HG03175 (cell line): ENCODE measurements around the gene CLRN1.
"Not testable (repeated sequence)": the region's sequence is repeated elsewhere in the genome, so short reads cannot be mapped to it uniquely, and the experiment has no call there.

Experiments used
- ATAC-seq: cut with Tn5 transposase; IDR thresholded peaks from one replicate; pipeline ENCODE4 v1.9.1; 2021; ENCODE audit warnings: mild to moderate bottlenecking, moderate library complexity; ENCODE audit not compliant: unreplicated experiment

The CLRN1 gene, protein sequence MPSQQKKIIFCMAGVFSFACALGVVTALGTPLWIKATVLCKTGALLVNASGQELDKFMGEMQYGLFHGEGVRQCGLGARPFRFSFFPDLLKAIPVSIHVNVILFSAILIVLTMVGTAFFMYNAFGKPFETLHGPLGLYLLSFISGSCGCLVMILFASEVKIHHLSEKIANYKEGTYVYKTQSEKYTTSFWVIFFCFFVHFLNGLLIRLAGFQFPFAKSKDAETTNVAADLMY

DNA sequence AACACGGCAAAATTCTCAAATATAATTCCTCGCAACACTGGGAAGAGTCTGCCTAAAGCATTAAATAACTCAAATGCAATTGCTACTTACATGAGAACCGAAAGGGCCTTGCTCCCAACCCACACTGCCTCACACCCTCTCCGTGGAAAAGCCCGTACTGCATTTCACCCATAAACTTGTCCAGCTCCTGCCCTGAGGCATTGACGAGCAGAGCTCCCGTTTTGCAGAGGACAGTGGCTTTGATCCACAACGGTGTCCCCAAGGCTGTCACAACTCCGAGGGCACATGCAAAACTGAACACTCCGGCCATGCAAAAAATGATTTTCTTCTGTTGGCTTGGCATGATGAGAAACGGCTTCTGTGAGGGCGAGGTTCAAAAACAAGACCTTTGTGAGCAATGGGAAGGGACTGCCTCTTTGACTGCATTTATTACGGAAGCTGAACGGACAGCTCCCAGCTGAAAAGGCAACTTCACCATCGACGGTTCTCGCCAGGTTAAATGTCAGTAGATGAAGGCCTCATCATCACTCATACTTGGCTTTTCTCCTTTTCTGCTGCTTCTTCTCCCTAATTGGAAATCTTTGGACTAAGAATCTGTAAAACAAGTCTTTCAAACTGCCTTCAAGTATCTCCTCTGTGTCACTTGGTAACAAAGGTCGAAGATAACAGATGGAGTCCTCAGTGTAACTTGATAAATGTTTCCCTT lies at the start of gene CLRN1:
CLRN1 (minus strand) TSS at position 362 of the 706 bp plus-strand sequence; CDS start at position 343, 19 bp downstream.
- no peak for ATAC-seq

DNA sequence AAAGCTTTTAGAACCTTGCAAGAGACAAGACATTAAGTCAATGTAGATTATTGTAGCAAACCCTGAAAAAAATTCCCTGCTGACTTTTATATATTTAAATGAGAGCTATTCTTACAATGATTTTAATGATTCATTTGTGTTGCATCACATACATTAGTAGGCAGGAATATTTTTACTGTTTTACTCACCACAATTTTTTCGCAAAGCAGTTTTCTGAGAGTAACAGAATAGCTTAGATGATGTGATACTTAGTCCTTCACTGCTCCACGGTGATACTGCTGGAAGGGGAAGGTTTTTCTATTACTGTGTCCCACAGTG lies 43.9 kb upstream of the CLRN1 start:
- ATAC-seq, result no peak

DNA sequence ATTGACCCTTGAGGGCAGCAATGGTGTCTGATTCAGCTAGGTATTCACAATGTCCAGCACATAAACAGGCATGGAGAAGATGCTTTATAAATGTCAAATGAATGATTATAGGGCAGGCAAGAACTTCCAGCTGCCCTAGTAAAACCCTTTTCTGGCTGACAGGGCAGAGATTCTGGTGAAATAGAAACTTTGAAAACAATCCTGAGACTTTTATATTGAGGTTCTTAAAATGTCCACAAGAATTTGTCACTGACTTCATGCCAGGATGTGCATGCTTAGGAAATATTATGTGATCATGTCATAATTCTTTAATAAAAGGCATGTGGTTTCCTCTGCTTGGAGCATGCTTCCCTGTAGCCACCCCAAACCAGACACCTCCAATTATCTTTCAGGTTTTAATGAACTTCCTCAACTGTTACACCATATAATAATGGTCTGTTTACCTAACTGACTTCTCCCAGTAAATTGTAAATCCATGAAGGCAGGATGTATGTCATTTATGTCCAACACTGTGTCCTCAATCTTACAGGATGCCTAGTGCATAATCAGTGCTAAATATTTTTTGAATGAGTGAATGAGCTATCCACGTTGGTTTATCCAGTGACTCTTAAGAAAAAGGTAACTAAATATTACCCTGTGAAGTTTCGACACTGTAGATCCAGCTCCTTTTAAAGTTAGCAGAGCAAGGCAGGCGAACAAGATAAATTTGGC lies 43.4 kb upstream of the CLRN1 start:
- ATAC-seq, result no peak

DNA sequence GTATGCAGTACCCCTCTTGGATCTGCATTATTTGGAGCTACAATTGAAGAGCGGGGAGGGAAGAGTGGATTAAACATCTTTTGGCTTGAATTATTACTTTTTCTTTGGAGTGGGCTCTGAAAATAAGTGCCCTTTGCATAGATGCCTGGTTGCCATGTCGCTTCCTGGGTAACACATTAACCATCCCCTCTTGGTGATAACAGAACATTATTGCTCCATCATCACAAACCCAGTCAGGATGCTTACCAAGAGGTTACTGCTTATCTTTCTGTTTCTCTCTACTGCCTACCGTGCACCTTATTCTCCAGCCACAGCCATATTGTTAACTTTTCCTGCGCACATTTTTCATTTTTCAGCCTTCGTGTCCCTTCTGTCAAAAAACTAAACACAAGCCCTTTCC lies 42.7 kb upstream of the CLRN1 start:
- ATAC-seq, result no peak

- ATAC-seq, result no peak
Observed at GRCh38 chr3:151014501-151015018, 42.0 kb upstream of the CLRN1 start.

DNA sequence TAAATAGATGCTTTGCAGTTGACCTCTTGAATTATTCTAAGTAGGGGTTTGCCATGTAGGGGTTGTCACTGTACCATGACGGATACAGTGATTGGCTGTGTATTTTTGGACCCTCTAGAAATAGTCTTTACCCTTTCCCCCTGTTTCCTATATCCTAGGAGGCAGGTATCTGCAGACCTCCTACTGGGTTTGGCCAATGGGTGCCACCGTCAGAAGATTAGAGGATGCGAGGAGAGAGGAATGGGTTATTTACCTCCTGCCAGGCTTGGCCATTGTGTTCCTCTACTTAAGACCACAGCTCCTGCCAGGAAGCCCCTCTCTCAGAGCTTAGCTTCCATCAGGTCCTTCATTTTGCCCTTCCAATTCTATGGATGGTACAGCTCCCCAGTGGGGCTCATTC lies 40.2 kb upstream of the CLRN1 start:
- no peak for ATAC-seq

DNA sequence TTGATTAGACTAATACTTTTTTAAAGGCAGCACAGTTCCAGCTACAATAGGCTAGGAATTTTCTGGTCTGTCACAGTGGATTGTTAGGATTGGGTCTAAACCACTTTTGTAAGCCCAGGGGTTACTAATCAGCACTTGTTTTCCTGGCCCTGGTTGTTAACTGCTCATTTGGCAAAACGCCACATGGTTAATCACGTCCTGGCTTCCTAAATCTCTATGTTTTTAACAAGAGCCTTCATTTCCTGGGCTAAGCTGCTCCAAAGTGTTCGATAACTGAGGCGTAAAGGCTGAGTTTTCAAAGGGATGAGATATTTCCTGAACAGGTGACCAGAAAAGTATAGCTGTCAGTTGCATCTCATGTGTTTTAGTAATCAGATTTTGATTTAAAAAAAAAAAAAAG lies 38.9 kb upstream of the CLRN1 start:
- no peak for ATAC-seq

GRCh38 chr3:151009981-151010380 lies 37.5 kb upstream of the CLRN1 start:
- no peak for ATAC-seq

- no peak for ATAC-seq
Observed at GRCh38 chr3:151009430-151009829, 36.9 kb upstream of the CLRN1 start.

GRCh38 chr3:151008699-151009098 lies 36.2 kb upstream of the CLRN1 start:
- no peak for ATAC-seq

GRCh38 chr3:151003768-151004134 lies 31.2 kb upstream of the CLRN1 start:
- ATAC-seq, result no peak

DNA sequence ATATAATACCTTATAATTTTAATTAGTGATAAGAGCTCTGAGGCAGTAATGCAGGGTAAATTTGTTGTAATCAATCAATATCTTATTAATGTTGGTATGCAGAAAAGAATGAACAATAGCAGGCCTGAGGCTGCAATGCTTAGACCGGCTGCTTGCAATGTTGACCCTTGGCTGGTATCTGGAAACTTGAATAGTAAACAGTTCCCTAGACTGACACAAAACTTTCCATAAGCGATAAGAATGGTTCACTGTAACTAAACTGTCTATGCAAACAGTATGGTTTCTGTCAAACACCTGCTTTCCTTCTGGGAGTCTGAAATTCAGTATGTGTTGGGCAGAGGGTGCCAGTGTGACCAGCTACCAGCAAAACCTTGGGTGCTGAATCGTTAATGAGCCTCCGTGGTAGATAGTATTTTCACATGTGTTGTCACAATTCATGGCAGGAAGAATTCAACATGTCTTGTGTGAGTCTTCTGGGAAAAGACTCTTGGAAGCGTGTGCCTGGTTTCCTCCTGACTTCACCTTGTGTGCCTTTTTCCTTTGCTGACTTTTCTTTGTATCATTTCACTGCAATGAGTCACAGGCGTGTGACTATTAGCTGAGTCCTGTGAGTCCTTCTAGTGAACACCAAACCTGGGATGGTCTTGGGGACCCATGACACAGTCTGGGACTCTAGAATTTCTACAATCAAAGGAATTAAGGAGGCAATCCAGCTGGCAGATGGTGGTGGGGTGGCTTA lies 30.7 kb upstream of the CLRN1 start:
- no peak for ATAC-seq

DNA sequence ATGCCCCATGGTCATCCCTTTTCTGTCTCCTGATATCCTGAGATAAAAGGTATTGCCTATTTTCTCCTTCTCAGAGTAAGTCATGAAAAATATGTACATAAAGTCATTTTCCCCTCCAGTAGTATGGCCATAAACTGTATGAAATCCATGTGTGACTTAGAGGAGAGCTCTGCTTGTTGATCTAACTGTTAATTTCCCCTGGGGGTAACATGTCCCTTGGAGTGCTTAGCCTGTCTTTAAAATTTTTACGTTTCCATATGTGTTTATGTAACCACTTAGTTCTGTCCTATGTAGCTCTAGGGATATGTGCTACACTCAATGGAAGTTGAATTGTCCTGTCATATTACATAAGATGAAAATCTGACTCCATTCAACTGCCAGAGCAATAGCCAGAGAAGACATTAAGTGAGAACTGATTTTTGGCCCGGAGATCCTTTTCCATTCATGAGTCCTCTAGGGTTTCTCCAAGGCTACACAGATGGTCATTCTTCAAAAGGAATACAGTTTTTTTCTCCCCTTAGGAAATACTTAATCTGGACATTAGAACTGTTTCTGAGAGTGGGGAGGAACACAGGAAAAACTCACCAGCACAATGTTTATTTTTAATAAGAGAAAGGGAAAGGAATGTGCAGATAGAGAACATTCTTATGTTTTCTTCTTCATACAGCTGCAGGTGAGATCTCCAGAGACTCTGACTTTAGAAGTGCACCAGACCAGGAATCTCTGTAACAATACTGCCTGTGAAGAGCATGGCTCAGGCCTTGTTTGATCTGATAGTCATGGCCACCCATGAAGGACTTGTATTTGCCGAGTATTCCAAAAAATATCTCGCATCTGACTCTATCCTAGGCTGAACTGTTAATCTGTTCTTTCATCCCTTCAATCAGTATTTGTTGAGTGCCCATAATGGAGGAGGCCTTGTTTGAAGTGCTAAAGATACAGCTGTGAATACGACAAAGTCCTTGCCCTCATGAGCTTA lies 29.8 kb upstream of the CLRN1 start:
- ATAC-seq, result no peak

DNA sequence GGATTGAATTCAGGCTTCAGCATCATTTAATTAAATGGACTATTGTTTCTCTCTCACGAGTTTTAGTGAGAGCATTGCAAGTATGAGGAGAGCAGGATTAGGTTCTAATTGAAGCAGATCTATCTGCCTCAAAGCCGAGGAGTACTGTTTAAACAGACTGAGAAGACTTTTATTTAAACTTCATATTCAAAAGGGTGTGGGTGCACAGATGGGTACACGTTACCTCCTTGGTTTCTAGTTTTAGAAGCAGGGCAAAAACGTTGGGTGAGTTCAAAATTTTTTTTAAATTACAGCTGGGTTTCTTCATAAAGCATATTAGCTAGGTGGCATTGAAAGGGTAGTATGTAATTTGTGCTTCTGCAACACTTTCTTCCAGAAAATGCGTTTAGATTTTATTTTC lies 26.5 kb upstream of the CLRN1 start:
- ATAC-seq, result no peak

GRCh38 chr3:150996731-150997130 lies 24.2 kb upstream of the CLRN1 start:
- ATAC-seq, result no peak

GRCh38 chr3:150995510-150995909 lies 23.0 kb upstream of the CLRN1 start:
- ATAC-seq, result no peak

GRCh38 chr3:150989208-150989607 lies 16.7 kb upstream of the CLRN1 start:
- ATAC-seq, result no peak

GRCh38 chr3:150988395-150988794 lies 15.9 kb upstream of the CLRN1 start:
- not testable (repeated sequence) for ATAC-seq

- ATAC-seq, result no peak
Observed at GRCh38 chr3:150985711-150986110, 13.2 kb upstream of the CLRN1 start.

DNA sequence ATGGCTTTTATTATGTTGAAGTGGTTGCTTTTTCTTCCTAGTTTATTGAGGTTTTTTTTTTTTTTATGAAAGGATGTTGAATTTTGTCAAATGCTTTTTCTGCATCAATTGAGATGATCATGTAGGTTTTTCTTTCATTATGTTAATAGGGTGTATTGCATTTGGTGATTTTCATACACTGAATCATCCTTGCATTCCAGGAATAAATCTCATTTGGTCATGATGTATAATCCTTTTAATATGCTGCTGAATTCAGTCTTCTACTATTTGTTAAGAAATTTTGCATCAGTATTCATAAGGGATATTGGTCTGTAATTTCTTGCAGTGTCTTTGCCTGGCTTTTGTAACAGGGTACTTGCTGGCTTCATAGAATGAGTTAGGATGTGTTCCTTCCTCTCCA lies 11.5 kb upstream of the CLRN1 start:
- ATAC-seq, result no peak
